ENCODE measurements around the gene SLC5A3.

SLC5A3 gene

DNA sequence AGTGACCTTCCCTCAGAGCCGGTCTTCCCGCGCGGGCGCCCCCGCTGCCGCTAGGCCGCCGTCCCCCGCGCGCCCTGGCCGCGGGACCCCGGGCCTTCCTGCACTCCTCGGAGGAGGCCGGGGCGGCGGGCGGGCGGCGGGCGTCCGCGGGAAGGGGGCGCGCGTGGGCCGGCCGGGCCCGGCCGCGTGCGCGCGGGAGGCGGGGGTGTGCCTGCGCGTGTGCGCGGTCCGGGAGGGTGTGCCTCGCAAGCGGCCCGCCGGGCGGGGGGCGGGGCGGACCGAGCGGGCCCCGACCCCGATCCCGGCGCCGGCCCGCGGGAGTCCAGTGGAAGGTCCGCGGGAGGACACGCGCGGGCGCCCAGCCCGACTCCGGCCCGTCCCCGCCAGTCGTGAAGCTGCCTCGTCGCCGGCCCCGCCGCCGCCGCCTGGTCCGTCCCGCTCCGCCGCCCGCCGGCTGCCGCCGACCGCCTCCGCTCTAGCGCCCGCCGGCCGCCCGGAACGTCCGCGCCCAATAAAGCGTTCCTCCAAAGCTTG is 438 bp downstream of the SLC5A3 start:
- peak overlapping the region; percentile 69 for H2BK120ac ChIP-seq (ENCODE audit: low read depth, low read length)
- peak overlapping the region; percentile 96 for H3K56ac ChIP-seq (ENCODE audit: low read length)
- H3K9ac ChIP-seq (ENCODE audit: low read length), result peak overlapping the region; percentile 94
- peak overlapping the region; percentile 85 for H3K18ac ChIP-seq (ENCODE audit: low read length)
- no peak for DNase-seq
- H2BK5ac ChIP-seq (ENCODE audit: low read length), result no peak overlapping the region
- H2AK5ac ChIP-seq (ENCODE audit: low read length), result no peak overlapping the region
- peak overlapping the region; percentile 71 for H3K4me2 ChIP-seq (ENCODE audit: low read length)
- WGBS (ENCODE audit: extremely low coverage, insufficient coverage, low lambda C conversion rate), result no CpG with 5 or more reads among the region's 95 CpGs
- peaks cover 13% of the 10 kb centered on the region for H3K79me1 ChIP-seq (ENCODE audit: low read length)
- peaks cover 33% of the 10 kb centered on the region for H3K79me2 ChIP-seq (ENCODE audit: control insufficient read depth, insufficient read depth, low read length)
- H3K4me1 ChIP-seq (ENCODE audit: control insufficient read depth, low read depth, low read length), result peaks cover 12% of the 10 kb centered on the region
- H3K4me3 ChIP-seq (ENCODE audit: low read length), result peak overlapping the region; percentile 67
- no peaks in the 10 kb centered on the region for H3K36me3 ChIP-seq (ENCODE audit: control insufficient read depth, insufficient read depth, low read length)
- no peak overlapping the region for H4K5ac ChIP-seq (ENCODE audit: low read length)
- H3K27ac ChIP-seq (ENCODE audit: low read depth, low read length), result peak overlapping the region; percentile 90
- H3K27me3 ChIP-seq (ENCODE audit: insufficient read depth, low read length, poor library complexity), result no peaks in the 10 kb centered on the region
- no peak overlapping the region for H3K23ac ChIP-seq (ENCODE audit: low read length)
- no peak overlapping the region for H2BK15ac ChIP-seq (replicated peaks; ENCODE audit: low read depth)
- H3K4ac ChIP-seq (ENCODE audit: low read depth, low read length), result peak overlapping the region; percentile 86
- H4K8ac ChIP-seq (ENCODE audit: low read depth, low read length), result no peak overlapping the region

DNA sequence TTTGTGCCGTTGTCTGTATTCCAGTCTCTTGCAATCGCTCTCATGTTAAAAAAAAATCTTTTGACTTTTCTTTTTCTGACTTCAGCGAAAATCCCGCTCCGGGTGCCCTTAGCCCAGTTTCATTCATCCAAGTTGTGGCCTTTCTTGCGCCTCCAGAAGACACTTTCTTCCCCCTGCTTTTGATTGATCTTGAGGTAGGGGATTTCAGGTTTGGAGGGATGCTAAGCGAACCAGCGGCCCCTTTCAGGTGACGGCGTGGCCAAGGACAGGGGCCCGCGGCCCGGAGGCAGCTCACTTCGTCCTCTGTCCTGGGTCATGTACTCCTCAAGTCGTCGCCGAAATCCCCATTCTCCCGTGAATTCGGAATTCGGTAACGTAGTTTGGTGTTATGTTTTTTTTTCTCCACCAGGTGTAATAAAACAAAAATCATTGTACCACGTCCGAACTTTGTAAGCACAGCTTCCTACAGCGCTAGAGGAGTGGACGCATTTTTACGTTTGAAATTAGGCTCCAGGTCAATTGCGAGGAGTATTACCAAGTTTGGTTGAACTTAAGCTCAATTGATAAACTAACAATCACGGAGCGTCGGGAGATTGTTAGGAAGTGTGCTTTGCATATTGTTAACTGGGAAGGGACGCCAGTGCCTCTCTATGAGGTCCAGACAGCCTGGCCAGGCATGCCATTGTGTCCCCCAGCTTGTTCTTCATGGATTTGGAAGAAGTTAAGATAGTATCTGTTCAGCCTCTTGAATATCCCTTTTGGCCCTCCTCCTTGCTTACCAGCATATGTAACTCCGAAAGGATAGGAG is 1.1 kb downstream of the SLC5A3 start:
- WGBS (ENCODE audit: extremely low coverage, insufficient coverage, low lambda C conversion rate), result no CpG with 5 or more reads among the region's 32 CpGs
- H3K56ac ChIP-seq (ENCODE audit: low read length), result peak overlapping the region; percentile 75
- H3K79me1 ChIP-seq (ENCODE audit: low read length), result peaks cover 13% of the 10 kb centered on the region
- no peaks in the 10 kb centered on the region for H3K36me3 ChIP-seq (ENCODE audit: control insufficient read depth, insufficient read depth, low read length)
- no peak overlapping the region for H2BK5ac ChIP-seq (ENCODE audit: low read length)
- H3K4me1 ChIP-seq (ENCODE audit: control insufficient read depth, low read depth, low read length), result peaks cover 12% of the 10 kb centered on the region
- H2BK15ac ChIP-seq (replicated peaks; ENCODE audit: low read depth), result no peak overlapping the region
- H3K9ac ChIP-seq (ENCODE audit: low read length), result peak overlapping the region; percentile 83
- peaks cover 33% of the 10 kb centered on the region for H3K79me2 ChIP-seq (ENCODE audit: control insufficient read depth, insufficient read depth, low read length)
- H3K18ac ChIP-seq (ENCODE audit: low read length), result peak overlapping the region; percentile 85
- H3K4ac ChIP-seq (ENCODE audit: low read depth, low read length), result peak overlapping the region; percentile 86
- H3K23ac ChIP-seq (ENCODE audit: low read length), result no peak overlapping the region
- H4K5ac ChIP-seq (ENCODE audit: low read length), result no peak overlapping the region
- peak overlapping the region; percentile 90 for H3K27ac ChIP-seq (ENCODE audit: low read depth, low read length)
- no peak overlapping the region for H2AK5ac ChIP-seq (ENCODE audit: low read length)
- H4K8ac ChIP-seq (ENCODE audit: low read depth, low read length), result no peak overlapping the region
- no peaks in the 10 kb centered on the region for H3K27me3 ChIP-seq (ENCODE audit: insufficient read depth, low read length, poor library complexity)
- DNase-seq, result peak; percentile 85
- H2BK120ac ChIP-seq (ENCODE audit: low read depth, low read length), result peak overlapping the region; percentile 69
- peak overlapping the region; percentile 67 for H3K4me3 ChIP-seq (ENCODE audit: low read length)
- peak overlapping the region; percentile 71 for H3K4me2 ChIP-seq (ENCODE audit: low read length)

DNA sequence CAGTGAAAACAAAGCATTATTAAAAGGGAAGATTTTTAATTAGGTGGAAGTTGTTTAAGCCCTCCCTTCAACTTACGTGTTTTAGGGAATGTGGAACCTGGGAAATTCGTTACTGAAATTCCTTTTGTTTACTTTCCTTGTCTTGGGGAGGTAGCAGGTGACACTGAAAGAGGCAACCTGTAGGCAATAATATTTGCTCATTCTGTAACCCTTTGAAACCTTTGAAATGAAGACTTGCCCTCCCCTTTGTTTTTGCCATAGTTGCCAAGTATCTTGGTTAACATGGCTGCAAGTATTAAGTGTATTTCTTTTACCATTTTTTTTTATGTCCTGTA is 1.7 kb downstream of the SLC5A3 start:
- Histone ChIP-seq H2BK5ac (ENCODE audit: low read length) (no peak overlapping the region), H2BK15ac (replicated peaks; ENCODE audit: low read depth) (no peak overlapping the region), H3K27ac (ENCODE audit: low read depth, low read length) (peak overlapping the region; percentile 46), H2AK5ac (ENCODE audit: low read length) (no peak overlapping the region), H3K27me3 (ENCODE audit: insufficient read depth, low read length, poor library complexity) (no peaks in the 10 kb centered on the region), H3K79me2 (ENCODE audit: control insufficient read depth, insufficient read depth, low read length) (peaks cover 37% of the 10 kb centered on the region), H3K23ac (ENCODE audit: low read length) (no peak overlapping the region), H4K5ac (ENCODE audit: low read length) (no peak overlapping the region), H3K9ac (ENCODE audit: low read length) (peak overlapping the region; percentile 83), H3K18ac (ENCODE audit: low read length) (no peak overlapping the region), H2BK120ac (ENCODE audit: low read depth, low read length) (no peak overlapping the region), H3K4me2 (ENCODE audit: low read length) (peak overlapping the region; percentile 51), H3K79me1 (ENCODE audit: low read length) (peaks cover 16% of the 10 kb centered on the region), H3K4me3 (ENCODE audit: low read length) (peak overlapping the region; percentile 17), H4K8ac (ENCODE audit: low read depth, low read length) (no peak overlapping the region), H3K36me3 (ENCODE audit: control insufficient read depth, insufficient read depth, low read length) (no peaks in the 10 kb centered on the region), H3K4ac (ENCODE audit: low read depth, low read length) (no peak overlapping the region), H3K56ac (ENCODE audit: low read length) (peak overlapping the region; percentile 43), H3K4me1 (ENCODE audit: control insufficient read depth, low read depth, low read length) (peaks cover 12% of the 10 kb centered on the region)
- no peak for DNase-seq
- no CpG with 5 or more reads among the region's 2 CpGs for WGBS (ENCODE audit: extremely low coverage, insufficient coverage, low lambda C conversion rate)

DNA sequence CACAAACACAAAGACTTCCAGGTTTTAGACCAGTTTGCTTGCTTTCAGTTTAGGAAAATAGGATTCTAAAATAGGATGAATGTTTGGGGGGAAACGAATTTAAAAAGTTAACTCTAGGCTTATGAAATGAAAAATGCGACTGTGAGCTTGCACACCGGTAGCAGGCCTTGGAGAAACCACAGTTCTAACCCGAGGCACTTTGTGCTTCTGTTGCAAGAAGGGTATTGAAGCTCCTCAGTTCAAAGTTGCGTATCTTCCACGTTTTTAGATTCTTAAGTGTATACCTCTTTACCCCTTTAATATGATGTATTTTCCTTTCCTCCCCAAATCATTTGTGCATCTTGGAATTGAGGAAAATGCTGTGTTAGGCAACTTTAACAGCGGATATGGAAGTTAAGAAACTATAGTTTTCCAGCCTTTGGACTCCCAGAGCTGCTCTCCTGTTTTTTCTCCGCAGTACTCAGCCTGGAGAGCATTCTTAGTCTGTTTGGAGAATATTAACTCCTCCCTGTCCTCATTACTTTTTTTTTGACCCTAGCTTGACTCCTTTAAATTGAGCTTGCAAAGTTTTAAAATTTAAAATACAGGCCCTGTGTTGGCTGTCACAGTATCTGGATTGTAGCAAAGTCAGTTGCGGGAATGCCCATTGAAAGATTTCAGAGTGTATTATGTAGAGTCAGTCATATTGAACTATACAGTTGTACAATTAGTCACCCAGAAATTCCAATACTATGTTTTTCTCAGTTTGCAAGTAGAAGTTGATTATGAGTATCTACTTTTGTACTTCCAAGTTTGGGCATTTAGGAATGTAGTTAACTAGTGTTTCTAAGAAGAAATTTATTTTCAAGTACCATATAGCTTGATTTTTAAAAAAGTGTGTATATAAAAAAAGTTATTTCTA is 2.6 kb downstream of the SLC5A3 start:
- H3K79me2 ChIP-seq (ENCODE audit: control insufficient read depth, insufficient read depth, low read length), result peaks cover 44% of the 10 kb centered on the region
- H3K4ac ChIP-seq (ENCODE audit: low read depth, low read length), result no peak overlapping the region
- H2BK5ac ChIP-seq (ENCODE audit: low read length), result no peak overlapping the region
- peak overlapping the region; percentile 83 for H3K9ac ChIP-seq (ENCODE audit: low read length)
- peak overlapping the region; percentile 65 for H3K56ac ChIP-seq (ENCODE audit: low read length)
- no peak overlapping the region for H3K18ac ChIP-seq (ENCODE audit: low read length)
- no peak overlapping the region for H3K27ac ChIP-seq (ENCODE audit: low read depth, low read length)
- 100% methylated on average over 1 of the region's 9 CpGs for WGBS (ENCODE audit: extremely low coverage, insufficient coverage, low lambda C conversion rate)
- no peak overlapping the region for H4K8ac ChIP-seq (ENCODE audit: low read depth, low read length)
- no peak overlapping the region for H2AK5ac ChIP-seq (ENCODE audit: low read length)
- no peak overlapping the region for H3K23ac ChIP-seq (ENCODE audit: low read length)
- H3K27me3 ChIP-seq (ENCODE audit: insufficient read depth, low read length, poor library complexity), result no peaks in the 10 kb centered on the region
- H3K79me1 ChIP-seq (ENCODE audit: low read length), result peaks cover 16% of the 10 kb centered on the region
- H3K4me2 ChIP-seq (ENCODE audit: low read length), result peak overlapping the region; percentile 46
- H2BK15ac ChIP-seq (replicated peaks; ENCODE audit: low read depth), result no peak overlapping the region
- no peak overlapping the region for H4K5ac ChIP-seq (ENCODE audit: low read length)
- no peak for DNase-seq
- no peak overlapping the region for H2BK120ac ChIP-seq (ENCODE audit: low read depth, low read length)
- H3K4me3 ChIP-seq (ENCODE audit: low read length), result no peak overlapping the region
- no peaks in the 10 kb centered on the region for H3K36me3 ChIP-seq (ENCODE audit: control insufficient read depth, insufficient read depth, low read length)
- peaks cover 12% of the 10 kb centered on the region for H3K4me1 ChIP-seq (ENCODE audit: control insufficient read depth, low read depth, low read length)

DNA sequence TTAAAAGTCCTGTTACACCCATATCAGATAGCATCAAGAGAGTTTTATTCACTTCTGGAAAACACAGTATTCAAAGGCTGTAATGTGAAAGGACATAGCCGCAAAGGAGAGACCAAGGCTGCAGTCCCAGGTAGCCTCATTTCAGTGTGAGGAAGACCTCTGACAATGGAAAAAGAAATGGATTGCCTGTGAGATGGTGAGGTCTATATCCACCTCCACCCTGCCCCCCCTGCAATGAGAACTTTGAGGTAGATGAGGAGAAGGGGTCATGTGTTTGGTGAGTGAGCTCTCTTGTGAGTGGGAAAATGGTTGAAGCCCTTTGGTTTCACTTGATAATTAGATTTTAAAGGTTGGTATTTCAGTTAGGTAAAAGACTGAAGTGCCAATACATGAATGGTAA is 3.5 kb downstream of the SLC5A3 start:
- no peak overlapping the region for H3K23ac ChIP-seq (ENCODE audit: low read length)
- H3K4ac ChIP-seq (ENCODE audit: low read depth, low read length), result no peak overlapping the region
- H4K8ac ChIP-seq (ENCODE audit: low read depth, low read length), result no peak overlapping the region
- peak overlapping the region; percentile 22 for H3K56ac ChIP-seq (ENCODE audit: low read length)
- H2AK5ac ChIP-seq (ENCODE audit: low read length), result no peak overlapping the region
- H3K79me1 ChIP-seq (ENCODE audit: low read length), result peaks cover 16% of the 10 kb centered on the region
- H3K27me3 ChIP-seq (ENCODE audit: insufficient read depth, low read length, poor library complexity), result no peaks in the 10 kb centered on the region
- H3K9ac ChIP-seq (ENCODE audit: low read length), result peak overlapping the region; percentile 20
- H3K79me2 ChIP-seq (ENCODE audit: control insufficient read depth, insufficient read depth, low read length), result peaks cover 48% of the 10 kb centered on the region
- no peak overlapping the region for H3K27ac ChIP-seq (ENCODE audit: low read depth, low read length)
- H2BK15ac ChIP-seq (replicated peaks; ENCODE audit: low read depth), result no peak overlapping the region
- H4K5ac ChIP-seq (ENCODE audit: low read length), result no peak overlapping the region
- no peak overlapping the region for H3K4me2 ChIP-seq (ENCODE audit: low read length)
- H3K36me3 ChIP-seq (ENCODE audit: control insufficient read depth, insufficient read depth, low read length), result no peaks in the 10 kb centered on the region
- H3K4me1 ChIP-seq (ENCODE audit: control insufficient read depth, low read depth, low read length), result peaks cover 12% of the 10 kb centered on the region
- no peak overlapping the region for H3K18ac ChIP-seq (ENCODE audit: low read length)
- no peak overlapping the region for H2BK120ac ChIP-seq (ENCODE audit: low read depth, low read length)
- no peak for DNase-seq
- no peak overlapping the region for H3K4me3 ChIP-seq (ENCODE audit: low read length)
- no peak overlapping the region for H2BK5ac ChIP-seq (ENCODE audit: low read length)
- no CpG with 5 or more reads among the region's 1 CpG for WGBS (ENCODE audit: extremely low coverage, insufficient coverage, low lambda C conversion rate)
